Smooth muscle cell (in vitro differentiated cells): Measurements from ENCODE around the gene GSN. TPM values are rescaled to one million over a fixed set of nuclear protein-coding genes. Genes with fewer than 3 reads are reported as not detected.

ENCODE experiments used
- DNase-seq: peaks from one replicate; lab custom pipeline; 2025; ENCODE audit not compliant: unreplicated experiment; lab: John Stamatoyannopoulos, UW
- H2AFZ ChIP-seq: fragments of 200-600 bp; sonication (generic); 2 replicates; pipeline ENCODE4 v1.6.0; 2016; ENCODE audit warnings: antibody characterized with exemption, low read depth, mild to moderate bottlenecking
- H3F3A ChIP-seq: fragments of 200-600 bp; sonication (generic); 2 replicates; pipeline ENCODE4 v1.6.0; 2017; ENCODE audit warnings: antibody characterized with exemption, low read depth
- H3K27ac ChIP-seq: fragments of 200-600 bp; sonication (generic); 2 replicates; pipeline ENCODE4 v1.5.1; 2016; ENCODE audit warnings: low read depth, mild to moderate bottlenecking
- H3K27me3 ChIP-seq: fragments of 200-600 bp; sonication (generic); 2 replicates; pipeline ENCODE4 v1.6.1; 2016; ENCODE audit warnings: low read depth, mild to moderate bottlenecking
- H3K36me3 ChIP-seq: fragments of 200-600 bp; sonication (generic); 2 replicates; pipeline ENCODE4 v1.5.1; 2016; ENCODE audit warnings: low read depth
- H3K4me1 ChIP-seq: fragments of 200-600 bp; sonication (generic); 2 replicates; pipeline ENCODE4 v1.5.1; 2016; ENCODE audit warnings: low read depth
- H3K4me2 ChIP-seq: fragments of 200-600 bp; sonication (generic); 2 replicates; pipeline ENCODE4 v1.6.0; 2016; ENCODE audit warnings: mild to moderate bottlenecking
- H3K4me3 ChIP-seq: fragments of 200-600 bp; sonication (generic); 2 replicates; pipeline ENCODE4 v1.5.1; 2016; ENCODE audit warnings: mild to moderate bottlenecking
- H3K79me2 ChIP-seq: fragments of 200-600 bp; sonication (generic); 2 replicates; pipeline ENCODE4 v1.6.0; 2016; ENCODE audit warnings: low read depth, mild to moderate bottlenecking
- H3K9ac ChIP-seq: fragments of 200-600 bp; sonication (generic); 2 replicates; pipeline ENCODE4 v1.6.0; 2016; ENCODE audit warnings: low read depth
- H3K9me3 ChIP-seq: fragments of 200-600 bp; sonication (generic); replicated peaks from 2 replicates; pipeline ENCODE4 v1.5.1; 2016; ENCODE audit warnings: low read depth
- H4K20me1 ChIP-seq: fragments of 200-600 bp; sonication (generic); 2 replicates; pipeline ENCODE4 v1.6.0; 2016; ENCODE audit warnings: low read depth
- WGBS: methylation state at CpG from one replicate; pipeline ENCODE4 v1.1.7; 2016; ENCODE audit warnings: low lambda C conversion rate; 5-methylcytosine and 5-hydroxymethylcytosine counted together
- polyA plus RNA-seq: library from polyadenylated mRNA; unstranded; fragments of >200 nt; fragmentation: Nextera tagmentation; extraction: Ambion mirVana; gene quantifications from 2 replicates; pipeline ENCODE4 v1.2.1, GENCODE V29; 2016
- total RNA-seq: library from RNA; depleted of rRNA; stranded (reverse); fragments of >200 nt; gene quantifications from 2 replicates; pipeline ENCODE4 v1.2.3, GENCODE V29; 2014
- TF ChIP-seq, protein P1 (sequence below): fragments of 200-600 bp; sonication (generic); IDR thresholded peaks from 2 replicates; pipeline ENCODE4 v1.5.1; 2017; ENCODE audit warnings: borderline replicate concordance, mild to moderate bottlenecking, antibody characterized with exemption; ENCODE audit not compliant: insufficient read depth, poor library complexity, severe bottlenecking

GSN gene
- total and polyA plus RNA-seq, 2 experiments from 2014 or later, result 337 to 685 TPM

DNA sequence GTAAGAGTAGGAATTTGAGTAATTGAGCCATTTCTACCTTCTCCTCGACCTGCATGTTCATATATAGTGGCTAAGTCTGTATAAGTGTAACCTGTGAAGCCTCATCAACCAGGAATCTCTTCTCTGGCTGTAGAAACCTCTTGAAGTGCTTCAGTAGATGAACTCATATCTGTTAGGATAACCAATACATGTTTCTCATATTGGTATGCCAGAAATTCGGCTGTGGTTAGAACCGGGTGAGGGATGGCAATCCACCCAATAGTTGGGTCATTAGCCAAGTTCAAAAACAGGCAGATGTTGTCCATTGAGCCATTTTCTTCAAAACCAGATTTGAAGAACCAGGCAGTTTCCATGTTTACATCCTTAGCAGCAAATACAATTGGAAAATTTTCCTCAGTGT lies 28.9 kb upstream of the GSN start:
- H3K9me3 ChIP-seq, result no peaks in the 10 kb centered on the region
- no peak overlapping the region for H3K4me2 ChIP-seq
- no peaks in the 10 kb centered on the region for H3K79me2 ChIP-seq
- no peaks in the 10 kb centered on the region for H3K27me3 ChIP-seq
- DNase-seq, result no peak
- no peaks in the 10 kb centered on the region for H3K36me3 ChIP-seq
- TF ChIP-seq, protein P1, sequence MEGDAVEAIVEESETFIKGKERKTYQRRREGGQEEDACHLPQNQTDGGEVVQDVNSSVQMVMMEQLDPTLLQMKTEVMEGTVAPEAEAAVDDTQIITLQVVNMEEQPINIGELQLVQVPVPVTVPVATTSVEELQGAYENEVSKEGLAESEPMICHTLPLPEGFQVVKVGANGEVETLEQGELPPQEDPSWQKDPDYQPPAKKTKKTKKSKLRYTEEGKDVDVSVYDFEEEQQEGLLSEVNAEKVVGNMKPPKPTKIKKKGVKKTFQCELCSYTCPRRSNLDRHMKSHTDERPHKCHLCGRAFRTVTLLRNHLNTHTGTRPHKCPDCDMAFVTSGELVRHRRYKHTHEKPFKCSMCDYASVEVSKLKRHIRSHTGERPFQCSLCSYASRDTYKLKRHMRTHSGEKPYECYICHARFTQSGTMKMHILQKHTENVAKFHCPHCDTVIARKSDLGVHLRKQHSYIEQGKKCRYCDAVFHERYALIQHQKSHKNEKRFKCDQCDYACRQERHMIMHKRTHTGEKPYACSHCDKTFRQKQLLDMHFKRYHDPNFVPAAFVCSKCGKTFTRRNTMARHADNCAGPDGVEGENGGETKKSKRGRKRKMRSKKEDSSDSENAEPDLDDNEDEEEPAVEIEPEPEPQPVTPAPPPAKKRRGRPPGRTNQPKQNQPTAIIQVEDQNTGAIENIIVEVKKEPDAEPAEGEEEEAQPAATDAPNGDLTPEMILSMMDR, result no peak
- WGBS, result 98% methylated on average over 3 of the region's 3 CpGs
- H4K20me1 ChIP-seq, result no peaks in the 10 kb centered on the region
- no peak overlapping the region for H3K9ac ChIP-seq
- H2AFZ ChIP-seq, result no peak overlapping the region
- H3K27ac ChIP-seq, result no peak overlapping the region
- H3K4me1 ChIP-seq, result no peaks in the 10 kb centered on the region
- H3K4me3 ChIP-seq, result no peak overlapping the region
- H3F3A ChIP-seq, result no peaks in the 10 kb centered on the region

DNA sequence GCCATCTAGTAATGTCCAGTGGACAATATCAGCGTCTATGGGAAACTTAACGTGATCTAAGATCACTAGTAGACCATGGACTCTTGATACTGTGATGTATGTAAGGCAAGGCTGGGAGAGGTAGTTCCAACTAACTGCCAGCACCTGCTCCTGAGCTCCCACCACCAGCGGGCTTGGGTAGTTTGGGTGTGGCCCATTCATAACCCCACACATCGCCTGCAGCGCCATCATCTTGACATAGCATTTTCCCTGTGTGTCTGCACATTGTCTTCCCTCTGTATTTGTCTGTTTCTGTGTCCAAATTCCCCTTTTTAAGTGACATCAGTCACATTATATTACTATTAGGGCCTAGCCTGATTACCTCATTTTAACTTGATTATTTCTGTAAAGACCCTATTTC lies 28.1 kb upstream of the GSN start:
- TF ChIP-seq, protein P1, result no peak

DNA sequence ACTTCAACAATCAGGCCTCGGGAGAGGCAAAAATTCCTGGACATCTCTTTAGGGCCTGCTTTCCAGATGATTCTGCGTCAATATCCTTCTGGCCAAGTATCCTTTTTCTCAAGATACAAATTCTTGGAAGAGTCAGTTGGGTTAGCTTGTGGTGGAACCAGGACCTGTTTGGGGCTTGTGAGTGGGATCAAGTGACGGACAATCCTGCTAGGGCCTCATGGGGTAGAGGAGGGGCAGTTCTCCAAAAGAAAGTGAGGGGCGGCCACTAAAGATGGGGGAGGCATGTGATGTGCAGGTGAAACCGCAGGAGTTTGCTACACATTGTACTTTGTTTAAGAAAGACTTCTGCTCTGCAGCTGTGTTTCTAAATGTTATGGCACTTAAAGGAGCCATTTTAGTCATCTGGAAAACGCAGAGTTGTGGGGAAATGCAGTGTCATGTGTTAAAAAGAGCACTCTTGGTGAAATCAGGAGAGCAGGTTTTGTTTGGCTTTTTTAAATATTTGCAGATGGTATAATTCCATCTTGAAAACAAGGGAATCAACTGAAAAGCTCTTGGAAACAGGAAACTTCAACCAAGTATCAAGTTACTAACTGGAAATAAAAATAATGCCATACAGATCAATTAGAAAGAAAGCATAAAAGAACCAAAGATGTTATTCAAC lies 27.4 kb upstream of the GSN start:
- DNase-seq, result no peak
- Histone ChIP-seq H3K4me1 (no peaks in the 10 kb centered on the region), H3K79me2 (no peaks in the 10 kb centered on the region), H3F3A (no peaks in the 10 kb centered on the region), H3K27me3 (no peaks in the 10 kb centered on the region), H3K27ac (no peak overlapping the region), H3K9ac (no peak overlapping the region), H3K4me3 (no peak overlapping the region), H3K36me3 (no peaks in the 10 kb centered on the region), H2AFZ (no peak overlapping the region), H3K4me2 (no peak overlapping the region), H3K9me3 (no peaks in the 10 kb centered on the region), H4K20me1 (no peaks in the 10 kb centered on the region)
- 95% methylated on average over 6 of the region's 6 CpGs for WGBS
- TF ChIP-seq, protein P1, result no peak

More for the DNA sequence above, 28.1 kb upstream of the GSN start:
- WGBS, result 95% methylated on average over 5 of the region's 5 CpGs
- Histone ChIP-seq H3K36me3 (no peaks in the 10 kb centered on the region), H4K20me1 (no peaks in the 10 kb centered on the region), H3K4me2 (no peak overlapping the region), H3F3A (no peaks in the 10 kb centered on the region), H3K27ac (no peak overlapping the region), H3K9ac (no peak overlapping the region), H3K79me2 (no peaks in the 10 kb centered on the region), H3K9me3 (no peaks in the 10 kb centered on the region), H3K27me3 (no peaks in the 10 kb centered on the region), H3K4me3 (no peak overlapping the region), H3K4me1 (no peaks in the 10 kb centered on the region), H2AFZ (no peak overlapping the region)
- no peak for DNase-seq
